OCI-LY1 (cell line): ENCODE data around the gene TCF4.

Experiments
- EZH2 ChIP-seq: fragments of 200-600 bp; sonication (generic), shearing (Covaris generic); IDR thresholded peaks from 2 replicates; pipeline ENCODE4 v1.8.0; 2017; ENCODE audit warnings: borderline replicate concordance, mixed run types, mild to moderate bottlenecking, antibody characterized with exemption, low read length, moderate library complexity, mixed read lengths
- TF ChIP-seq, protein P1 (sequence below): fragments of 200-600 bp; sonication (generic), shearing (Covaris generic); IDR thresholded peaks from 2 replicates; pipeline ENCODE4 v1.5.1; 2017; ENCODE audit warnings: mild to moderate bottlenecking, antibody characterized with exemption, low read length, moderate library complexity, mixed read lengths

- TF ChIP-seq, protein P1, sequence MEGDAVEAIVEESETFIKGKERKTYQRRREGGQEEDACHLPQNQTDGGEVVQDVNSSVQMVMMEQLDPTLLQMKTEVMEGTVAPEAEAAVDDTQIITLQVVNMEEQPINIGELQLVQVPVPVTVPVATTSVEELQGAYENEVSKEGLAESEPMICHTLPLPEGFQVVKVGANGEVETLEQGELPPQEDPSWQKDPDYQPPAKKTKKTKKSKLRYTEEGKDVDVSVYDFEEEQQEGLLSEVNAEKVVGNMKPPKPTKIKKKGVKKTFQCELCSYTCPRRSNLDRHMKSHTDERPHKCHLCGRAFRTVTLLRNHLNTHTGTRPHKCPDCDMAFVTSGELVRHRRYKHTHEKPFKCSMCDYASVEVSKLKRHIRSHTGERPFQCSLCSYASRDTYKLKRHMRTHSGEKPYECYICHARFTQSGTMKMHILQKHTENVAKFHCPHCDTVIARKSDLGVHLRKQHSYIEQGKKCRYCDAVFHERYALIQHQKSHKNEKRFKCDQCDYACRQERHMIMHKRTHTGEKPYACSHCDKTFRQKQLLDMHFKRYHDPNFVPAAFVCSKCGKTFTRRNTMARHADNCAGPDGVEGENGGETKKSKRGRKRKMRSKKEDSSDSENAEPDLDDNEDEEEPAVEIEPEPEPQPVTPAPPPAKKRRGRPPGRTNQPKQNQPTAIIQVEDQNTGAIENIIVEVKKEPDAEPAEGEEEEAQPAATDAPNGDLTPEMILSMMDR: no peak
- TF ChIP-seq EZH2: no peak
Observed at GRCh38 chr18:55349685-55350084, 238.3 kb downstream of the TCF4 start.
